Body of pancreas (tissue), 4 donors: ENCODE data around the gene DEPDC5. TPM values are rescaled to one million over a fixed set of nuclear protein-coding genes. Genes with fewer than 3 reads are reported as not detected.

Experiments used
- ATAC-seq: fragments of 150-250 bp; one replicate; pipeline ENCODE4 v1.9.1; 2016
- DNase-seq, 4 donors: peaks; one replicate each; pipeline ENCODE4 v3.0.0-alpha.2; 2019
- H3K27ac ChIP-seq, 4 donors: fragments of 200-600 bp; sonication (generic); 1 replicate in 3 of 4; 2 replicates in 1 of 4; pipeline versions ENCODE4 v1.5.1 to v1.6.1; 2016 to 2019; ENCODE audit warnings: mild to moderate bottlenecking in 1 of 4, mixed read lengths in 1 of 4, moderate library complexity in 1 of 4
- H3K27me3 ChIP-seq, 2 donors: fragments of 200-600 bp; sonication (generic); one replicate each; pipeline ENCODE4 v1.6.0; 2016; ENCODE audit warnings: mild to moderate bottlenecking in 1 of 2
- H3K36me3 ChIP-seq, 2 donors: fragments of 200-600 bp; sonication (generic); replicated peaks in 1 of 2; 2 replicates each; pipeline ENCODE4 v1.5.1; 2016; ENCODE audit warnings: low read depth in 2 of 2; ENCODE audit not compliant: insufficient read depth in 1 of 2
- H3K4me1 ChIP-seq: fragments of 200-600 bp; sonication (generic); one replicate; pipeline ENCODE4 v1.6.0; 2016
- H3K4me3 ChIP-seq, 2 donors: fragments of 200-600 bp; sonication (generic); 1 replicate in 1 of 2; 2 replicates in 1 of 2; pipeline ENCODE4 v1.5.1; 2016 to 2019
- H3K9me3 ChIP-seq, 3 donors: fragments of 200-600 bp; sonication (generic); 1 replicate in 2 of 3; 2 replicates in 1 of 3; pipeline ENCODE4 v1.5.1; 2016
- POLR2A ChIP-seq, 3 donors: fragments of 450-650 bp; IDR thresholded peaks; one replicate each; pipeline ENCODE4 v1.6.1; 2016; ENCODE audit warnings: antibody characterized with exemption in 3 of 3, mild to moderate bottlenecking in 2 of 3
- WGBS, 2 donors: methylation state at CpG; one replicate each; pipeline ENCODE4 v1.1.5; 2017; 5-methylcytosine and 5-hydroxymethylcytosine counted together
- intact Hi-C: fragments of 100-400 bp; cut with DNase I; formaldehyde crosslinking; loops from one replicate; pipeline ENCODE4 v1.15.1; 2023
- total RNA-seq, 2 donors: library from RNA; depleted of rRNA; stranded (reverse); fragments of >200 nt; gene quantifications; one replicate each; pipeline ENCODE4 v1.1.0, GENCODE V29; 2016
- TF ChIP-seq, protein P1 (sequence below), 7 experiments: fragments of 450-650 bp in 4 of 7; fragments of 200-600 bp in 3 of 7; sonication (generic) in 3 of 7; IDR thresholded peaks; one replicate each; pipeline ENCODE4 v1.5.1; 2016 to 2019; ENCODE audit warnings: antibody characterized with exemption in 7 of 7

DEPDC5 gene
- total RNA-seq, 2 donors from 2014 or later, result 21.4 to 40.0 TPM

DNA sequence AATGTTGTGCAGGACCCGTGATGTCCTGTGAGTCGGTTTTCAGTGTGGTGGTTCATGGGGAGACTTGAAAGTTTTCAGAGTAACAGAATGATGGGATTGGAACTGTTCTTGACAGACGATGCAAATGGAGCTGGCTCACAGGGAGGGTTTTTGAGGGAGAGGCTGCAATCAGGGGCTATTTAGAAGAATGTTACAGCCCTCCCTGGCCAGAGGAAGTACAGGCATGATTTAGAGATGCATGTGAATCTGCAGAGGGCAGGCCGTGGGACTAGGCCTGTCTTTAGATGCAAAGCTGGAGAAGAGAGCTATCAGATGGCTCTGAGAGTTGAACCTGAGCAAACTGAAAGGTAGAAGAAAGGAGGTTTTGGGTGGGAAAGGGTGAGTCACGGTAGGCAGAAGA is 115.9 kb downstream of the DEPDC5 start:
- ATAC-seq, result no peak
- no peaks in the 10 kb centered on the region for H3K9me3 ChIP-seq
- H3K36me3 ChIP-seq, result peaks cover 0 to 4% of the 10 kb centered on the region in 2 donors
- no peaks in the 10 kb centered on the region for H3K27me3 ChIP-seq
- TF ChIP-seq, protein P1, sequence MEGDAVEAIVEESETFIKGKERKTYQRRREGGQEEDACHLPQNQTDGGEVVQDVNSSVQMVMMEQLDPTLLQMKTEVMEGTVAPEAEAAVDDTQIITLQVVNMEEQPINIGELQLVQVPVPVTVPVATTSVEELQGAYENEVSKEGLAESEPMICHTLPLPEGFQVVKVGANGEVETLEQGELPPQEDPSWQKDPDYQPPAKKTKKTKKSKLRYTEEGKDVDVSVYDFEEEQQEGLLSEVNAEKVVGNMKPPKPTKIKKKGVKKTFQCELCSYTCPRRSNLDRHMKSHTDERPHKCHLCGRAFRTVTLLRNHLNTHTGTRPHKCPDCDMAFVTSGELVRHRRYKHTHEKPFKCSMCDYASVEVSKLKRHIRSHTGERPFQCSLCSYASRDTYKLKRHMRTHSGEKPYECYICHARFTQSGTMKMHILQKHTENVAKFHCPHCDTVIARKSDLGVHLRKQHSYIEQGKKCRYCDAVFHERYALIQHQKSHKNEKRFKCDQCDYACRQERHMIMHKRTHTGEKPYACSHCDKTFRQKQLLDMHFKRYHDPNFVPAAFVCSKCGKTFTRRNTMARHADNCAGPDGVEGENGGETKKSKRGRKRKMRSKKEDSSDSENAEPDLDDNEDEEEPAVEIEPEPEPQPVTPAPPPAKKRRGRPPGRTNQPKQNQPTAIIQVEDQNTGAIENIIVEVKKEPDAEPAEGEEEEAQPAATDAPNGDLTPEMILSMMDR (IDR thresholded peaks at IDR 0.05), result no peak
- no peak for TF ChIP-seq POLR2A (IDR thresholded peaks at IDR 0.05)
- no peaks in the 10 kb centered on the region for H3K4me1 ChIP-seq
- H3K4me3 ChIP-seq, result no peak overlapping the region
- intact Hi-C loops, result no loop called here
- H3K27ac ChIP-seq, result no peak overlapping the region
- DNase-seq, result no peak
- WGBS, 2 donors, result 81 to 86% methylated on average over 5 of the region's 5 CpGs

DNA sequence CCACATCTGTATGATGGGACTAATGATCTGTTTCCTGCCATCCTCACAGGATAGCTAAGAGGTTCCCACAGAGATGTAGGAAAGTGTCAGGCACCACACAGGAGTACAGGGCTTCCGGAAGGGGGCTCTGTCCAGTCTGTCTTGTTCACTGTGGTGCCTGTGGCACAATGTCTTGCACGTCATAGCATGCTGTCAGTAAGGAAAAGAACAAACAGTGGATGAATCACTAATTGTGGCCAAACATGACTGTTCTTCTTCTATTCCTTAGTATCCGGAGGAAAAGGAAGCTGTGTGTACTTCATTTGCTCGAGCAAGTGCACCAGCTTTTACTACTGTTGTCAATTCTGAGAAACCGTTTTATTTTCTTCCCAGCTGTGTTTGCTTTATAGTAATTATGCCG is 117.1 kb downstream of the DEPDC5 start:
- TF ChIP-seq, protein P1 (IDR thresholded peaks at IDR 0.05), result no peak
- no peak for TF ChIP-seq POLR2A (IDR thresholded peaks at IDR 0.05)
- Histone ChIP-seq H3K36me3 (peaks cover 0 to 4% of the 10 kb centered on the region in 2 donors), H3K4me3 (no peak overlapping the region), H3K9me3 (no peaks in the 10 kb centered on the region), H3K27me3 (no peaks in the 10 kb centered on the region), H3K4me1 (no peaks in the 10 kb centered on the region), H3K27ac (no peak overlapping the region)
- DNase-seq (peak in 2 of 4 donors; percentile 8 to 37), ATAC-seq (no peak)
- 68 to 70% methylated on average over 6 of the region's 6 CpGs for WGBS, 2 donors
- intact Hi-C loops, result no loop called here

DNA sequence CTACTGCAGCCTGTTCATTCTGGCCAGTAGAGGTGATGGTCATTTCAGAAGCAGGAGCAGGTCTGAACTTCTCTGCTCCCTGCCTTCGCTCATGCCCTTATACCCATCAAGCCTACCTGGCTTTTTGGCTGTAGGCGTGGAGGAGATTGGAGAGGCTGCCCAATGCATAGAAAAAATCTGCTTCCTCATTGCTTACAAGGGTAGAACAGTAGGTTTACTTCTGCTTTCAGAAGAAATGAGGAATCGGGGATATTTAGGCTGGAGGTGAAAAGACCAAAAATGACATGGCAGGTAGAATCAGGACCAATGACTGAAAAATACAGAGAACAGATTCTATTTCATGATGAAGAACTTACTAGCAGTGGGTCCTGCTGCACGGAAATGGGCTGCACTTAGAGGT is 117.7 kb downstream of the DEPDC5 start:
- Histone ChIP-seq H3K4me1 (no peaks in the 10 kb centered on the region), H3K36me3 (peaks cover 0 to 4% of the 10 kb centered on the region in 2 donors), H3K27me3 (no peaks in the 10 kb centered on the region), H3K4me3 (no peak overlapping the region), H3K9me3 (no peaks in the 10 kb centered on the region), H3K27ac (no peak overlapping the region)
- DNase-seq (no peak), ATAC-seq (no peak)
- intact Hi-C loops, result no loop called here
- TF ChIP-seq, protein P1 (IDR thresholded peaks at IDR 0.05), result no peak
- TF ChIP-seq POLR2A (IDR thresholded peaks at IDR 0.05), result no peak
- 78 to 90% methylated on average over 4 of the region's 4 CpGs for WGBS, 2 donors

DNA sequence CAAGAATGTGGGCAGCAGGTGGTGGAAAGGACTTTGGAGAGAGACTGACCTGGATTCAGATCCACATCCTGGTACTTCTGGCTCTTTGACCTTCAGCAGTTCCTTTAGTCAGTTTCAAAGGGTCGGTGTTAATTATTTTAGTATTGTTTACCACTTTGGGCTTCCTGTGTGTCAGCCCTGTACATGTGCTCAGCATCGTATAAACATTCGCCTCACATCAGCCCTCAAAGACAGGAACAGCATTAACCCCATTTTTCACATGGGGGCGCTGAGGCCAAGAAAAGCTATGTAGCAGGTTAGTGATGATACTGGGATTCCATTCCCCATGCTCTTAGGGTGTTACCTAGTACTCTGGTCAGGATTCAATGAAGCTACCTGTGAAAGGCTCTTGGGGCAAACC is 118.4 kb downstream of the DEPDC5 start:
- Histone ChIP-seq H3K27me3 (no peaks in the 10 kb centered on the region), H3K27ac (no peak overlapping the region), H3K4me1 (no peaks in the 10 kb centered on the region), H3K4me3 (no peak overlapping the region), H3K36me3 (peaks cover 0 to 4% of the 10 kb centered on the region in 2 donors), H3K9me3 (no peaks in the 10 kb centered on the region)
- no peak for ATAC-seq
- intact Hi-C loops, result no loop called here
- no peak for TF ChIP-seq POLR2A (IDR thresholded peaks at IDR 0.05)
- TF ChIP-seq, protein P1 (IDR thresholded peaks at IDR 0.05), result peak in 3 of 7 experiments; percentile 17 to 40 (median 23)
- DNase-seq, result peak in 2 of 4 donors; percentile 16 to 35
- WGBS, 2 donors, result 46 to 54% methylated on average over 4 of the region's 4 CpGs

DNA sequence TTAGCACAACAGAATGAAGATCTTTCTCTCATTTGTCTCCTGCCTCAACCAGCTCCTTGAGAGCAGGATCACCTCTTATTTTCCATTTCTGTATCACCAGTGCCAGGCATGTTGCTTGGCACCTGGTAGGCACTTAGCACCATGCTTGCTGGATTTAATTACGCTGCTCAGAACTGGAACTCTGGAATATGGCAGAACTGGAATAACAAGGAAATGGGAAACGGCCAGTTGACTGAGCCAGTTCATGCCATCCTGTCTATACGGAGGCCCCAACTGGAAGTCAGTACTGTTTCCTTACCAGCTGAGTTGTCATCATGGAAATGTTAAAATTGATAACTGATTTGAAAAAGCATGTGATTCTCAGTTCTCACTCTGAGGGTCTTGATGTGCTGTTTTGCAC is 121.0 kb downstream of the DEPDC5 start:
- H3K4me1 ChIP-seq, result no peaks in the 10 kb centered on the region
- intact Hi-C loops, result no loop called here
- no peak for TF ChIP-seq POLR2A (IDR thresholded peaks at IDR 0.05)
- TF ChIP-seq, protein P1 (IDR thresholded peaks at IDR 0.05), result no peak
- H3K4me3 ChIP-seq, result no peak overlapping the region
- no peaks in the 10 kb centered on the region for H3K9me3 ChIP-seq
- peaks cover 0 to 4% of the 10 kb centered on the region in 2 donors for H3K36me3 ChIP-seq
- DNase-seq, result no peak
- H3K27ac ChIP-seq, result no peak overlapping the region
- no peaks in the 10 kb centered on the region for H3K27me3 ChIP-seq
- no peak for ATAC-seq
- WGBS, 2 donors, result 87 to 92% methylated on average over 3 of the region's 3 CpGs
